ENCODE results near the gene CD82. TPM values are rescaled to one million over a fixed set of nuclear protein-coding genes. Genes with fewer than 3 reads are reported as not detected.

The CD82 gene
- total and polyA plus RNA-seq, 3 donors from 2014 or later = 5.0 to 13.7 (median 13.0) TPM

- no peaks in the 10 kb centered on the region for H3K27me3 ChIP-seq
- no peak overlapping the region for H3K27ac ChIP-seq
- no peaks in the 10 kb centered on the region for H3K36me3 ChIP-seq (ENCODE audit: low read depth, missing control alignments)
- no peak for DNase-seq
- H3K4me1 ChIP-seq = no peaks in the 10 kb centered on the region
- H3K4me3 ChIP-seq = no peak overlapping the region
- H3K9me3 ChIP-seq = no peaks in the 10 kb centered on the region
- no peak for TF ChIP-seq POLR2A (IDR thresholded peaks at IDR 0.05)
- no peak for TF ChIP-seq CTCF (IDR thresholded peaks at IDR 0.05)
- 83 to 100% methylated on average over 2 of the region's 2 CpGs for WGBS, 2 donors
- intact Hi-C loops (cut with DNase I; ENCODE audit: low total_unique reads) = no loop called here
These were observed 9.8 kb downstream of the CD82 start for GRCh38 chr11:44575288-44575672.

GRCh38 chr11:44575962-44576361, 10.5 kb downstream of the CD82 start:
- H3K27me3 ChIP-seq = no peaks in the 10 kb centered on the region
- DNase-seq = no peak
- H3K36me3 ChIP-seq (ENCODE audit: low read depth, missing control alignments) = no peaks in the 10 kb centered on the region
- H3K4me1 ChIP-seq = no peaks in the 10 kb centered on the region
- intact Hi-C loops (cut with DNase I; ENCODE audit: low total_unique reads) = no loop called here
- WGBS, 2 donors = 75 to 83% methylated on average over 5 of the region's 5 CpGs
- no peak overlapping the region for H3K27ac ChIP-seq
- TF ChIP-seq POLR2A (IDR thresholded peaks at IDR 0.05) (no peak), CTCF (IDR thresholded peaks at IDR 0.05) (no peak)
- H3K4me3 ChIP-seq = no peak overlapping the region
- no peaks in the 10 kb centered on the region for H3K9me3 ChIP-seq

- H3K27me3 ChIP-seq = no peaks in the 10 kb centered on the region
- H3K36me3 ChIP-seq (ENCODE audit: low read depth, missing control alignments) = no peaks in the 10 kb centered on the region
- intact Hi-C loops (cut with DNase I; ENCODE audit: low total_unique reads) = no loop called here
- no peak overlapping the region for H3K27ac ChIP-seq
- TF ChIP-seq CTCF (IDR thresholded peaks at IDR 0.05) (no peak), POLR2A (IDR thresholded peaks at IDR 0.05) (no peak)
- 89 to 91% methylated on average over 4 of the region's 4 CpGs for WGBS, 2 donors
- H3K4me3 ChIP-seq = no peak overlapping the region
- H3K9me3 ChIP-seq = no peaks in the 10 kb centered on the region
- DNase-seq = no peak
- no peaks in the 10 kb centered on the region for H3K4me1 ChIP-seq
These were observed 11.2 kb downstream of the CD82 start for GRCh38 chr11:44576656-44577055.

GRCh38 chr11:44577231-44577830, 11.9 kb downstream of the CD82 start:
- intact Hi-C loops (cut with DNase I; ENCODE audit: low total_unique reads) = no loop called here
- 79 to 85% methylated on average over 7 of the region's 7 CpGs for WGBS, 2 donors
- no peaks in the 10 kb centered on the region for H3K36me3 ChIP-seq (ENCODE audit: low read depth, missing control alignments)
- H3K27ac ChIP-seq = no peak overlapping the region
- H3K9me3 ChIP-seq = no peaks in the 10 kb centered on the region
- H3K27me3 ChIP-seq = no peaks in the 10 kb centered on the region
- H3K4me3 ChIP-seq = no peak overlapping the region
- H3K4me1 ChIP-seq = no peaks in the 10 kb centered on the region
- no peak for DNase-seq
- TF ChIP-seq CTCF (IDR thresholded peaks at IDR 0.05) = no peak
- no peak for TF ChIP-seq POLR2A (IDR thresholded peaks at IDR 0.05)

GRCh38 chr11:44578279-44578678, 12.8 kb downstream of the CD82 start:
- Histone ChIP-seq H3K27ac (no peak overlapping the region), H3K27me3 (no peaks in the 10 kb centered on the region), H3K4me1 (no peaks in the 10 kb centered on the region), H3K4me3 (no peak overlapping the region), H3K36me3 (ENCODE audit: low read depth, missing control alignments) (no peaks in the 10 kb centered on the region), H3K9me3 (no peaks in the 10 kb centered on the region)
- no peak for DNase-seq
- intact Hi-C loops (cut with DNase I; ENCODE audit: low total_unique reads) = no loop called here
- no peak for TF ChIP-seq POLR2A (IDR thresholded peaks at IDR 0.05)
- no peak for TF ChIP-seq CTCF (IDR thresholded peaks at IDR 0.05)
- WGBS, 2 donors = 82 to 85% methylated on average over 5 of the region's 5 CpGs
